ENCODE measurements around the gene MMP20.

Gene MMP20

GRCh38 chr11:102576350-102576749 lies 48.8 kb downstream of the MMP20 start:
- Histone ChIP-seq H3K4me3 (ENCODE audit: low read depth, low read length) (no peak overlapping the region), H3K27ac (ENCODE audit: extremely low read depth, low read depth, low read length) (no peak overlapping the region), H3K9me3 (ENCODE audit: control insufficient read depth, insufficient read depth, low read depth, low read length) (no peaks in the 10 kb centered on the region), H3K4me1 (ENCODE audit: control insufficient read depth, insufficient read depth, low read length) (no peaks in the 10 kb centered on the region), H3K36me3 (ENCODE audit: control insufficient read depth in 2 of 2, insufficient read depth in 1 of 2, low read length in 2 of 2) (no peaks in the 10 kb centered on the region)
- TF ChIP-seq ZNF169 (tag by site-specific recombination; IDR thresholded peaks at IDR 0.05): no peak
- no peak for TF ChIP-seq ZNF558 (tag by site-specific recombination; IDR thresholded peaks at IDR 0.05)
- TF ChIP-seq ZNF776 (tag by site-specific recombination; IDR thresholded peaks at IDR 0.05; ENCODE audit: borderline replicate concordance): no peak
- TF ChIP-seq, protein P1, sequence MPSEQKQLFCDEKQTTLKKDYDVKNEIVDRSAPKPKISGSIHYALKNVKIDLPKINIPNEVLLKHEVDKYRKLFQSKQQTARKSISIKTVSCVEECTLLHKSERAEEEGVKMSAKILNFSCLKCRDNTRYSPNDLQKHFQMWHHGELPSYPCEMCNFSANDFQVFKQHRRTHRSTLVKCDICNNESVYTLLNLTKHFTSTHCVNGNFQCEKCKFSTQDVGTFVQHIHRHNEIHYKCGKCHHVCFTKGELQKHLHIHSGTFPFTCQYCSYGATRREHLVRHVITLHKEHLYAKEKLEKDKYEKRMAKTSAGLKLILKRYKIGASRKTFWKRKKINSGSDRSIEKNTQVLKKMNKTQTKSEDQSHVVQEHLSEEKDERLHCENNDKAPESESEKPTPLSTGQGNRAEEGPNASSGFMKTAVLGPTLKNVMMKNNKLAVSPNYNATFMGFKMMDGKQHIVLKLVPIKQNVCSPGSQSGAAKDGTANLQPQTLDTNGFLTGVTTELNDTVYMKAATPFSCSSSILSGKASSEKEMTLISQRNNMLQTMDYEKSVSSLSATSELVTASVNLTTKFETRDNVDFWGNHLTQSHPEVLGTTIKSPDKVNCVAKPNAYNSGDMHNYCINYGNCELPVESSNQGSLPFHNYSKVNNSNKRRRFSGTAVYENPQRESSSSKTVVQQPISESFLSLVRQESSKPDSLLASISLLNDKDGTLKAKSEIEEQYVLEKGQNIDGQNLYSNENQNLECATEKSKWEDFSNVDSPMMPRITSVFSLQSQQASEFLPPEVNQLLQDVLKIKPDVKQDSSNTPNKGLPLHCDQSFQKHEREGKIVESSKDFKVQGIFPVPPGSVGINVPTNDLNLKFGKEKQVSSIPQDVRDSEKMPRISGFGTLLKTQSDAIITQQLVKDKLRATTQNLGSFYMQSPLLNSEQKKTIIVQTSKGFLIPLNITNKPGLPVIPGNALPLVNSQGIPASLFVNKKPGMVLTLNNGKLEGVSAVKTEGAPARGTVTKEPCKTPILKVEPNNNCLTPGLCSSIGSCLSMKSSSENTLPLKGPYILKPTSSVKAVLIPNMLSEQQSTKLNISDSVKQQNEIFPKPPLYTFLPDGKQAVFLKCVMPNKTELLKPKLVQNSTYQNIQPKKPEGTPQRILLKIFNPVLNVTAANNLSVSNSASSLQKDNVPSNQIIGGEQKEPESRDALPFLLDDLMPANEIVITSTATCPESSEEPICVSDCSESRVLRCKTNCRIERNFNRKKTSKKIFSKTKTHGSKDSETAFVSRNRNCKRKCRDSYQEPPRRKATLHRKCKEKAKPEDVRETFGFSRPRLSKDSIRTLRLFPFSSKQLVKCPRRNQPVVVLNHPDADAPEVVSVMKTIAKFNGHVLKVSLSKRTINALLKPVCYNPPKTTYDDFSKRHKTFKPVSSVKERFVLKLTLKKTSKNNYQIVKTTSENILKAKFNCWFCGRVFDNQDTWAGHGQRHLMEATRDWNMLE (tag by site-specific recombination; conservative IDR thresholded peaks at IDR 0.05; ENCODE audit: low read depth): no peak
- TF ChIP-seq, protein P2, sequence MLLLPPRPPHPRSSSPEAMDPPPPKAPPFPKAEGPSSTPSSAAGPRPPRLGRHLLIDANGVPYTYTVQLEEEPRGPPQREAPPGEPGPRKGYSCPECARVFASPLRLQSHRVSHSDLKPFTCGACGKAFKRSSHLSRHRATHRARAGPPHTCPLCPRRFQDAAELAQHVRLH (tag by site-specific recombination; IDR thresholded peaks at IDR 0.05): no peak
- CTCF ChIA-PET: interaction anchor here (0.9 kb wide), 1 partner anchor 34 kb away, joined by 4 read pairs; no protein-coding TSS in a partner anchor
- POLR2A ChIA-PET: no interaction called here

DNA sequence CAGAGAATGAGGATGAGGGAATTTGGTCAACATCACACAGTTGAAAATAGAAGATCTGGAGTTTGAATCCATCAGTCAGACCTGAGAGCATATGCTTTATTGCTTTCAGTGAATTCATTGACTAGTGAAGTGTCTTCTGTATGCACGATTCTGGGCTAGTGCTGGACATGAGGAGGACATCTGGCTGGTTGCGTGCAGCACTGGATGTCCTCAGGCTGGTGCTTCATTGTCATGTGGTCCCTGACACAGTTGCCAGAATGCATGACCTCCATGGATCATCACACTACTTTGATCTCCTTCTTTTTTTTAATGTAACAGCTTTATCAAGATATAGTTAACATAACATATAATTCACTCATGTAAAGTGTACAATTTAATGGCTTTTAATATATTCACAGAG lies 50.1 kb downstream of the MMP20 start:
- Histone ChIP-seq H3K27ac (ENCODE audit: extremely low read depth, low read depth, low read length) (no peak overlapping the region), H3K36me3 (ENCODE audit: control insufficient read depth in 2 of 2, insufficient read depth in 1 of 2, low read length in 2 of 2) (no peaks in the 10 kb centered on the region), H3K9me3 (ENCODE audit: control insufficient read depth, insufficient read depth, low read depth, low read length) (no peaks in the 10 kb centered on the region), H3K4me1 (ENCODE audit: control insufficient read depth, insufficient read depth, low read length) (no peaks in the 10 kb centered on the region), H3K4me3 (ENCODE audit: low read depth, low read length) (no peak overlapping the region)
- POLR2A ChIA-PET: no interaction called here
- TF ChIP-seq ZIC2 (tag by site-specific recombination; IDR thresholded peaks at IDR 0.05) (no peak), ZSCAN30 (tag by site-specific recombination; IDR thresholded peaks at IDR 0.05) (no peak), ZNF202 (tag by site-specific recombination; IDR thresholded peaks at IDR 0.05; ENCODE audit: borderline replicate concordance) (no peak), ZNF777 (tag by site-specific recombination; IDR thresholded peaks at IDR 0.05; ENCODE audit: borderline replicate concordance) (no peak), ZBTB20 (tag by site-specific recombination; IDR thresholded peaks at IDR 0.05) (no peak)
- TF ChIP-seq, protein P3, sequence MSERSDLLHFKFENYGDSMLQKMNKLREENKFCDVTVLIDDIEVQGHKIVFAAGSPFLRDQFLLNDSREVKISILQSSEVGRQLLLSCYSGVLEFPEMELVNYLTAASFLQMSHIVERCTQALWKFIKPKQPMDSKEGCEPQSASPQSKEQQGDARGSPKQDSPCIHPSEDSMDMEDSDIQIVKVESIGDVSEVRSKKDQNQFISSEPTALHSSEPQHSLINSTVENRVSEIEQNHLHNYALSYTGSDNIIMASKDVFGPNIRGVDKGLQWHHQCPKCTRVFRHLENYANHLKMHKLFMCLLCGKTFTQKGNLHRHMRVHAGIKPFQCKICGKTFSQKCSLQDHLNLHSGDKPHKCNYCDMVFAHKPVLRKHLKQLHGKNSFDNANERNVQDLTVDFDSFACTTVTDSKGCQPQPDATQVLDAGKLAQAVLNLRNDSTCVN (tag by site-specific recombination; optimal IDR thresholded peaks at IDR 0.05): no peak
- CTCF ChIA-PET: interaction anchor here (0.7 kb wide), 1 partner anchor 287 kb away, joined by 3 read pairs; no protein-coding TSS in a partner anchor

GRCh38 chr11:102573851-102574250 lies 51.3 kb downstream of the MMP20 start:
- TF ChIP-seq ZNF621 (tag by site-specific recombination; IDR thresholded peaks at IDR 0.05): no peak
- TF ChIP-seq ZNF175 (tag by site-specific recombination; IDR thresholded peaks at IDR 0.05): no peak
- no peak for TF ChIP-seq ZNF121 (tag by site-specific recombination; IDR thresholded peaks at IDR 0.05)
- TF ChIP-seq ZNF654 (tag by site-specific recombination; IDR thresholded peaks at IDR 0.05; ENCODE audit: low read depth): no peak
- TF ChIP-seq, protein P4, sequence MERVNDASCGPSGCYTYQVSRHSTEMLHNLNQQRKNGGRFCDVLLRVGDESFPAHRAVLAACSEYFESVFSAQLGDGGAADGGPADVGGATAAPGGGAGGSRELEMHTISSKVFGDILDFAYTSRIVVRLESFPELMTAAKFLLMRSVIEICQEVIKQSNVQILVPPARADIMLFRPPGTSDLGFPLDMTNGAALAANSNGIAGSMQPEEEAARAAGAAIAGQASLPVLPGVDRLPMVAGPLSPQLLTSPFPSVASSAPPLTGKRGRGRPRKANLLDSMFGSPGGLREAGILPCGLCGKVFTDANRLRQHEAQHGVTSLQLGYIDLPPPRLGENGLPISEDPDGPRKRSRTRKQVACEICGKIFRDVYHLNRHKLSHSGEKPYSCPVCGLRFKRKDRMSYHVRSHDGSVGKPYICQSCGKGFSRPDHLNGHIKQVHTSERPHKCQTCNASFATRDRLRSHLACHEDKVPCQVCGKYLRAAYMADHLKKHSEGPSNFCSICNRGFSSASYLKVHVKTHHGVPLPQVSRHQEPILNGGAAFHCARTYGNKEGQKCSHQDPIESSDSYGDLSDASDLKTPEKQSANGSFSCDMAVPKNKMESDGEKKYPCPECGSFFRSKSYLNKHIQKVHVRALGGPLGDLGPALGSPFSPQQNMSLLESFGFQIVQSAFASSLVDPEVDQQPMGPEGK (tag by site-specific recombination; IDR thresholded peaks at IDR 0.05): no peak
- no peak for TF ChIP-seq ZNF658 (tag by site-specific recombination; IDR thresholded peaks at IDR 0.05)
- Histone ChIP-seq H3K36me3 (ENCODE audit: control insufficient read depth in 2 of 2, insufficient read depth in 1 of 2, low read length in 2 of 2) (no peaks in the 10 kb centered on the region), H3K27ac (ENCODE audit: extremely low read depth, low read depth, low read length) (no peak overlapping the region), H3K4me1 (ENCODE audit: control insufficient read depth, insufficient read depth, low read length) (no peaks in the 10 kb centered on the region), H3K4me3 (ENCODE audit: low read depth, low read length) (no peak overlapping the region), H3K9me3 (ENCODE audit: control insufficient read depth, insufficient read depth, low read depth, low read length) (no peaks in the 10 kb centered on the region)
- ChIA-PET POLR2A (no interaction called here), CTCF (no interaction called here)

Measured in HEK293 (cell line).